ENCODE results near the gene MYO10.
A peak's percentile ranks its signal among the peaks of the same experiment; 100 is the strongest.

The MYO10 gene

GRCh38 chr5:16961131-16961530 is 25.0 kb upstream of the MYO10 start:
- Mint-ChIP-seq H3K27ac (no peak overlapping the region), H3K9me3 (peaks cover 2% of the 10 kb centered on the region)

GRCh38 chr5:16957304-16958196 is 21.5 kb upstream of the MYO10 start:
- Mint-ChIP-seq H3K4me1 (no peaks in the 10 kb centered on the region), H3K4me3 (no peak overlapping the region), H3K9me3 (peaks cover 2% of the 10 kb centered on the region), H3K27me3 (no peaks in the 10 kb centered on the region), H3K36me3 (no peaks in the 10 kb centered on the region), H3K27ac (no peak overlapping the region)
- ATAC-seq (ENCODE audit: low read depth): no peak
- no peak for DNase-seq (ENCODE audit: low spot score in 2 of 2)

More at GRCh38 chr5:16961131-16961530, 25.0 kb upstream of the MYO10 start:
- no peaks in the 10 kb centered on the region for H3K36me3 Mint-ChIP-seq
- H3K4me3 Mint-ChIP-seq: no peak overlapping the region
- no peaks in the 10 kb centered on the region for H3K4me1 Mint-ChIP-seq
- ATAC-seq (ENCODE audit: low read depth) (no peak), DNase-seq (ENCODE audit: low spot score in 2 of 2) (no peak)
- H3K27me3 Mint-ChIP-seq: no peaks in the 10 kb centered on the region

GRCh38 chr5:16953729-16954128 is 17.6 kb upstream of the MYO10 start:
- ATAC-seq (ENCODE audit: low read depth): no peak
- Mint-ChIP-seq H3K4me1 (no peaks in the 10 kb centered on the region), H3K4me3 (no peak overlapping the region), H3K9me3 (peaks cover 4% of the 10 kb centered on the region), H3K36me3 (no peaks in the 10 kb centered on the region), H3K27ac (no peak overlapping the region), H3K27me3 (peaks cover 3% of the 10 kb centered on the region)
- no peak for DNase-seq (ENCODE audit: low spot score in 2 of 2)

- Mint-ChIP-seq H3K27ac (no peak overlapping the region), H3K9me3 (peaks cover 7% of the 10 kb centered on the region), H3K4me3 (no peak overlapping the region), H3K36me3 (no peaks in the 10 kb centered on the region), H3K27me3 (peaks cover 3% of the 10 kb centered on the region), H3K4me1 (no peaks in the 10 kb centered on the region)
- ATAC-seq (ENCODE audit: low read depth): no peak
- DNase-seq (ENCODE audit: low spot score in 2 of 2): no peak
Observed at GRCh38 chr5:16952968-16953671, 17.0 kb upstream of the MYO10 start.

GRCh38 chr5:16946725-16947124 is 10.6 kb upstream of the MYO10 start:
- Mint-ChIP-seq H3K4me1 (no peaks in the 10 kb centered on the region), H3K27ac (no peak overlapping the region), H3K27me3 (peaks cover 3% of the 10 kb centered on the region), H3K9me3 (peaks cover 17% of the 10 kb centered on the region), H3K4me3 (no peak overlapping the region), H3K36me3 (no peaks in the 10 kb centered on the region)
- ATAC-seq (ENCODE audit: low read depth) (no peak), DNase-seq (ENCODE audit: low spot score in 2 of 2) (no peak)

- Mint-ChIP-seq H3K36me3 (no peaks in the 10 kb centered on the region), H3K4me1 (no peaks in the 10 kb centered on the region), H3K27ac (no peak overlapping the region), H3K9me3 (peaks cover 17% of the 10 kb centered on the region), H3K4me3 (no peak overlapping the region), H3K27me3 (peaks cover 7% of the 10 kb centered on the region)
- ATAC-seq (ENCODE audit: low read depth): no peak
- DNase-seq (ENCODE audit: low spot score in 2 of 2): no peak
Observed at GRCh38 chr5:16944816-16945562, 8.9 kb upstream of the MYO10 start.

- Mint-ChIP-seq H3K9me3 (peaks cover 14% of the 10 kb centered on the region), H3K4me1 (no peaks in the 10 kb centered on the region), H3K4me3 (no peak overlapping the region), H3K27ac (no peak overlapping the region), H3K36me3 (no peaks in the 10 kb centered on the region), H3K27me3 (peaks cover 4% of the 10 kb centered on the region)
- DNase-seq (ENCODE audit: low spot score in 2 of 2): no peak
- no peak for ATAC-seq (ENCODE audit: low read depth)
Observed at GRCh38 chr5:16943846-16944678, 8.0 kb upstream of the MYO10 start.

- Mint-ChIP-seq H3K9me3 (peaks cover 5% of the 10 kb centered on the region), H3K4me1 (peaks cover 7% of the 10 kb centered on the region), H3K36me3 (peaks cover 2% of the 10 kb centered on the region), H3K27ac (no peak overlapping the region), H3K27me3 (peaks cover 27% of the 10 kb centered on the region), H3K4me3 (peak overlapping the region; percentile 48)
- DNase-seq (ENCODE audit: low spot score in 2 of 2) (no peak), ATAC-seq (ENCODE audit: low read depth) (no peak)
Observed at GRCh38 chr5:16937503-16938161, 1.5 kb upstream of the MYO10 start.

GRCh38 chr5:16936989-16937438 is 926 bp upstream of the MYO10 start:
- no peak overlapping the region for H3K27ac Mint-ChIP-seq
- no peak for ATAC-seq (ENCODE audit: low read depth)
- peak overlapping the region; percentile 48 for H3K4me3 Mint-ChIP-seq
- H3K4me1 Mint-ChIP-seq: peaks cover 7% of the 10 kb centered on the region
- DNase-seq (ENCODE audit: low spot score in 2 of 2): no peak
- peaks cover 3% of the 10 kb centered on the region for H3K9me3 Mint-ChIP-seq
- peaks cover 29% of the 10 kb centered on the region for H3K27me3 Mint-ChIP-seq
- H3K36me3 Mint-ChIP-seq: peaks cover 2% of the 10 kb centered on the region

- Mint-ChIP-seq H3K27ac (no peak overlapping the region), H3K4me3 (peak overlapping the region; percentile 83), H3K9me3 (peaks cover 3% of the 10 kb centered on the region), H3K27me3 (peaks cover 29% of the 10 kb centered on the region), H3K4me1 (peaks cover 7% of the 10 kb centered on the region), H3K36me3 (peaks cover 2% of the 10 kb centered on the region)
- DNase-seq (ENCODE audit: low spot score in 2 of 2) (peak in 1 of 2 donors; percentile 16), ATAC-seq (ENCODE audit: low read depth) (peak; percentile 48)
Observed at GRCh38 chr5:16935231-16936149, 598 bp downstream of the MYO10 start.

GRCh38 chr5:16934677-16935153 is 1.4 kb downstream of the MYO10 start:
- no peak for ATAC-seq (ENCODE audit: low read depth)
- Mint-ChIP-seq H3K27me3 (peaks cover 29% of the 10 kb centered on the region), H3K4me3 (peak overlapping the region; percentile 62), H3K9me3 (peaks cover 3% of the 10 kb centered on the region), H3K36me3 (peaks cover 2% of the 10 kb centered on the region), H3K4me1 (peaks cover 7% of the 10 kb centered on the region), H3K27ac (no peak overlapping the region)
- DNase-seq (ENCODE audit: low spot score in 2 of 2): no peak

- Mint-ChIP-seq H3K4me1 (peaks cover 7% of the 10 kb centered on the region), H3K27ac (no peak overlapping the region), H3K4me3 (no peak overlapping the region), H3K27me3 (peaks cover 29% of the 10 kb centered on the region), H3K36me3 (peaks cover 2% of the 10 kb centered on the region), H3K9me3 (peaks cover 3% of the 10 kb centered on the region)
- ATAC-seq (ENCODE audit: low read depth) (no peak), DNase-seq (ENCODE audit: low spot score in 2 of 2) (no peak)
Observed at GRCh38 chr5:16934123-16934522, 2.0 kb downstream of the MYO10 start.
